Measurements from ENCODE around the gene TIPIN.
"Not testable (repeated sequence)": the region's sequence is repeated elsewhere in the genome, so short reads cannot be mapped to it uniquely, and the experiment has no call there.

The TIPIN gene

GRCh38 chr15:66393037-66393436 is 36.6 kb upstream of the TIPIN start:
- H3K27ac ChIP-seq (ENCODE audit: insufficient read depth in 1 of 2, low read depth in 1 of 2, low read length in 2 of 2, poor library complexity in 1 of 2, severe bottlenecking in 2 of 2); H3K36me3 ChIP-seq (ENCODE audit: control insufficient read depth in 4 of 4, insufficient read depth in 4 of 4, low read length in 3 of 4); H3K4me3 ChIP-seq (ENCODE audit: control insufficient read depth in 1 of 7, extremely low read depth in 1 of 7, insufficient read depth in 4 of 7, low read depth in 2 of 7, low read length in 6 of 7); H3K27me3 ChIP-seq (replicated peaks in 2 of 5; ENCODE audit: control insufficient read depth in 4 of 5, insufficient read depth in 5 of 5, low read length in 4 of 5); DNase-seq; H3K9me3 ChIP-seq (ENCODE audit: control extremely low read depth in 1 of 5, control insufficient read depth in 4 of 5, insufficient read depth in 2 of 5, low read depth in 1 of 5, low read length in 4 of 5); POLR2A ChIA-PET: not testable (repeated sequence)
- H3K4me1 ChIP-seq (ENCODE audit: control extremely low read depth in 1 of 4, control insufficient read depth in 4 of 4, insufficient read depth in 4 of 4, low read length in 3 of 4), result peaks cover 13 to 43% (median 20%) of the 10 kb centered on the region in 4 experiments
- CTCF ChIA-PET, result interaction anchor here (1.0 kb wide), 2 partner anchors 105 to 106 kb away, joined by 3 read pairs; partner anchors contain the start of gene SNAPC5
- no CpG with 5 or more reads among the region's 1 CpG for WGBS (ENCODE audit: insufficient coverage)

DNA sequence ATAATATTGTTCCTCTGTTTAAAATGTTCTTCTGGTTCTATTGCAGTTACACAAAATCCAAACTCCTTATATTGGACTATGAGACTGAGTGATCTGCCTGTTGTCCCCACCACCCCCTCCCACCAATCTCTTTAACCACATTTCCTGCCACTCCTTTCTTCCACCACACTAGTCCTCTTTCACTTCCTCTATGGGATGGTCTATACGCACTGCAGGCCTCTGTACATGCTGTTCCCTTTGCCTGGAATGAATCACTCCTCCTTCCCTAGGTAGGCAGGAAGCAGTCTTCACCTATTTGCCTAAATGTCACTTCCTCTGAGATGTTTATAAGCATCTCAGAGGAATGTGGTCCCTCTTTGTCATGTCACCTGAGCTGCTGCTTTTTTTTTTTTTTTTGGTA is 34.2 kb upstream of the TIPIN start:
- ChIA-PET CTCF (interaction anchor here (1.3 to 2.6 kb wide), 2 partner anchors 13 to 108 kb away, joined by 5 to 9 read pairs; no protein-coding TSS in a partner anchor), POLR2A (interaction anchor here (0.6 kb wide), 1 partner anchor 1206 kb away, joined by 4 read pairs; the partner anchor contains the start of gene CLPX)
- no peaks in the 10 kb centered on the region for H3K9me3 ChIP-seq (ENCODE audit: control extremely low read depth in 1 of 5, control insufficient read depth in 4 of 5, insufficient read depth in 2 of 5, low read depth in 1 of 5, low read length in 4 of 5)
- H3K27me3 ChIP-seq (replicated peaks in 2 of 5; ENCODE audit: control insufficient read depth in 4 of 5, insufficient read depth in 5 of 5, low read length in 4 of 5), result no peaks in the 10 kb centered on the region
- no peak overlapping the region for H3K27ac ChIP-seq (ENCODE audit: insufficient read depth in 1 of 2, low read depth in 1 of 2, low read length in 2 of 2, poor library complexity in 1 of 2, severe bottlenecking in 2 of 2)
- peak overlapping the region in 2 of 7 experiments; percentile 10 to 26 for H3K4me3 ChIP-seq (ENCODE audit: control insufficient read depth in 1 of 7, extremely low read depth in 1 of 7, insufficient read depth in 4 of 7, low read depth in 2 of 7, low read length in 6 of 7)
- peaks cover 19 to 55% (median 31%) of the 10 kb centered on the region in 4 experiments for H3K4me1 ChIP-seq (ENCODE audit: control extremely low read depth in 1 of 4, control insufficient read depth in 4 of 4, insufficient read depth in 4 of 4, low read length in 3 of 4)
- peak; percentile 68 to 78 (median 70) for DNase-seq
- peaks cover 0 to 2% (median 0%) of the 10 kb centered on the region in 4 experiments for H3K36me3 ChIP-seq (ENCODE audit: control insufficient read depth in 4 of 4, insufficient read depth in 4 of 4, low read length in 3 of 4)
- WGBS (ENCODE audit: insufficient coverage), result 0% methylated on average over 1 of the region's 1 CpG

DNA sequence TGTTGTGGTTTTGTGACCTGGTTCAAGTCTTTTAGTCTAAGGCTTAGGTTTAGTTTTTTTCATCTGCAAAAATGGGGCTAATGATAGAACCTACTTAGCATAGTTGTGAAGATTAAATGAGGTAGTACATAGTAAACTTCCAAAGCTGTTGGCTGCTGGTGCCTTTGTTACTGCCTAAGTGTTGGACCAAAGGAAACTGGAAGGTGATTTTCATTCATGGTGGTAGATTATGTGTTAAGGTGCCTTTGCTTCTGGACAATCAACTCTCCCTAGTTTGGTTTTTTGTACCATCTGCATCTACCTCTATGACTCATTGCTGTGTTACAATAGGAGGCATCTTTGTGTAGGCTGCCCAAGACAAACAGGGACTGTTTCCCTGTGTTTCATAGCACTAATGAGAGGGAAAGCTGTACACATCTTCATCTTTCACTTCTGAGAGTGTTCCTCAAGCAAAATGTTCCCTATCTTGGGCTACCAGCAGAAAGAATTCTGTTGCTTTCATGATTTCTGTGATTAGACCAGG is 33.4 kb upstream of the TIPIN start:
- CTCF ChIA-PET, result interaction anchor here (1.3 to 2.6 kb wide), 2 partner anchors 14 to 108 kb away, joined by 5 to 9 read pairs; no protein-coding TSS in a partner anchor
- H3K27me3 ChIP-seq (replicated peaks in 2 of 5; ENCODE audit: control insufficient read depth in 4 of 5, insufficient read depth in 5 of 5, low read length in 4 of 5), result no peaks in the 10 kb centered on the region
- H3K36me3 ChIP-seq (ENCODE audit: control insufficient read depth in 4 of 4, insufficient read depth in 4 of 4, low read length in 3 of 4), result peaks cover 0 to 2% (median 0%) of the 10 kb centered on the region in 4 experiments
- no peaks in the 10 kb centered on the region for H3K9me3 ChIP-seq (ENCODE audit: control extremely low read depth in 1 of 5, control insufficient read depth in 4 of 5, insufficient read depth in 2 of 5, low read depth in 1 of 5, low read length in 4 of 5)
- POLR2A ChIA-PET, result interaction anchor here (0.6 kb wide), 1 partner anchor 1205 kb away, joined by 4 read pairs; the partner anchor contains the start of gene CLPX
- peaks cover 19 to 52% (median 31%) of the 10 kb centered on the region in 4 experiments for H3K4me1 ChIP-seq (ENCODE audit: control extremely low read depth in 1 of 4, control insufficient read depth in 4 of 4, insufficient read depth in 4 of 4, low read length in 3 of 4)
- DNase-seq, result no peak
- H3K4me3 ChIP-seq (ENCODE audit: control insufficient read depth in 1 of 7, extremely low read depth in 1 of 7, insufficient read depth in 4 of 7, low read depth in 2 of 7, low read length in 6 of 7), result peak overlapping the region in 1 of 7 experiments; percentile 10
- H3K27ac ChIP-seq (ENCODE audit: insufficient read depth in 1 of 2, low read depth in 1 of 2, low read length in 2 of 2, poor library complexity in 1 of 2, severe bottlenecking in 2 of 2), result no peak overlapping the region

- 86% methylated on average over 7 of the region's 14 CpGs for WGBS (ENCODE audit: insufficient coverage)
- Histone ChIP-seq H3K27me3 (replicated peaks in 2 of 5; ENCODE audit: control insufficient read depth in 4 of 5, insufficient read depth in 5 of 5, low read length in 4 of 5) (no peaks in the 10 kb centered on the region), H3K36me3 (ENCODE audit: control insufficient read depth in 4 of 4, insufficient read depth in 4 of 4, low read length in 3 of 4) (peaks cover 0 to 2% (median 0%) of the 10 kb centered on the region in 4 experiments), H3K4me1 (ENCODE audit: control extremely low read depth in 1 of 4, control insufficient read depth in 4 of 4, insufficient read depth in 4 of 4, low read length in 3 of 4) (peaks cover 19 to 52% (median 31%) of the 10 kb centered on the region in 4 experiments), H3K9me3 (ENCODE audit: control extremely low read depth in 1 of 5, control insufficient read depth in 4 of 5, insufficient read depth in 2 of 5, low read depth in 1 of 5, low read length in 4 of 5) (no peaks in the 10 kb centered on the region), H3K4me3 (ENCODE audit: control insufficient read depth in 1 of 7, extremely low read depth in 1 of 7, insufficient read depth in 4 of 7, low read depth in 2 of 7, low read length in 6 of 7) (no peak overlapping the region), H3K27ac (ENCODE audit: insufficient read depth in 1 of 2, low read depth in 1 of 2, low read length in 2 of 2, poor library complexity in 1 of 2, severe bottlenecking in 2 of 2) (no peak overlapping the region)
- POLR2A ChIA-PET, result no interaction called here
- CTCF ChIA-PET, result interaction anchor here (4.7 kb wide), 1 partner anchor 108 kb away, joined by 42 read pairs; the partner anchor contains the start of gene SNAPC5
- no peak for DNase-seq
Observed at GRCh38 chr15:66389098-66389858, 32.8 kb upstream of the TIPIN start.

GRCh38 chr15:66388576-66388975 is 32.1 kb upstream of the TIPIN start:
- ChIA-PET POLR2A (no interaction called here), CTCF (interaction anchor here (1.1 to 4.7 kb wide), 3 partner anchors 14 to 109 kb away, joined by 3 to 42 read pairs (median 27); partner anchors contain the start of gene SNAPC5)
- Histone ChIP-seq H3K9me3 (ENCODE audit: control extremely low read depth in 1 of 5, control insufficient read depth in 4 of 5, insufficient read depth in 2 of 5, low read depth in 1 of 5, low read length in 4 of 5) (no peaks in the 10 kb centered on the region), H3K4me3 (ENCODE audit: control insufficient read depth in 1 of 7, extremely low read depth in 1 of 7, insufficient read depth in 4 of 7, low read depth in 2 of 7, low read length in 6 of 7) (peak overlapping the region in 1 of 7 experiments; percentile 89), H3K4me1 (ENCODE audit: control extremely low read depth in 1 of 4, control insufficient read depth in 4 of 4, insufficient read depth in 4 of 4, low read length in 3 of 4) (peaks cover 19 to 48% (median 31%) of the 10 kb centered on the region in 4 experiments), H3K27me3 (replicated peaks in 2 of 5; ENCODE audit: control insufficient read depth in 4 of 5, insufficient read depth in 5 of 5, low read length in 4 of 5) (no peaks in the 10 kb centered on the region), H3K27ac (ENCODE audit: insufficient read depth in 1 of 2, low read depth in 1 of 2, low read length in 2 of 2, poor library complexity in 1 of 2, severe bottlenecking in 2 of 2) (no peak overlapping the region), H3K36me3 (ENCODE audit: control insufficient read depth in 4 of 4, insufficient read depth in 4 of 4, low read length in 3 of 4) (no peaks in the 10 kb centered on the region)
- WGBS (ENCODE audit: insufficient coverage), result 100% methylated on average over 2 of the region's 5 CpGs
- no peak for DNase-seq

DNA sequence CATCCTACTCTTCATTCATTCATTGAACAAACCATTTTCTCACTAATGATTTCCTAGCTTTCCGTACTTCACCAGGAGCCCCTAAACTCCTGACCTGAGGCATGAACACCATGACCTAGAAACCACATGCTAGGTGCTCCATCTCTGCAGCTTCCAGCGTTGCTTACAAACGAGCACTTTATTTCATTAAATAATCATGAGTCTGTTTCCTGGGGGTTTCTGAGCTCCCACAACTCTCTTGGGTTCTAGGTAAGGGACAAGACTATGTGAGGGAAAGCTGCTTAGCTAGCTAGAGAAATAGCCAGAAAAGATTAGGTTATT is 31.5 kb upstream of the TIPIN start:
- H3K4me1 ChIP-seq (ENCODE audit: control extremely low read depth in 1 of 4, control insufficient read depth in 4 of 4, insufficient read depth in 4 of 4, low read length in 3 of 4), result peaks cover 19 to 47% (median 31%) of the 10 kb centered on the region in 4 experiments
- peak overlapping the region in 1 of 2 experiments; percentile 84 for H3K27ac ChIP-seq (ENCODE audit: insufficient read depth in 1 of 2, low read depth in 1 of 2, low read length in 2 of 2, poor library complexity in 1 of 2, severe bottlenecking in 2 of 2)
- H3K9me3 ChIP-seq (ENCODE audit: control extremely low read depth in 1 of 5, control insufficient read depth in 4 of 5, insufficient read depth in 2 of 5, low read depth in 1 of 5, low read length in 4 of 5), result no peaks in the 10 kb centered on the region
- DNase-seq, result no peak
- POLR2A ChIA-PET, result no interaction called here
- CTCF ChIA-PET, result interaction anchor here (1.1 to 4.7 kb wide), 3 partner anchors 13 to 110 kb away, joined by 3 to 42 read pairs (median 27); partner anchors contain the start of gene SNAPC5
- H3K36me3 ChIP-seq (ENCODE audit: control insufficient read depth in 4 of 4, insufficient read depth in 4 of 4, low read length in 3 of 4), result no peaks in the 10 kb centered on the region
- 71% methylated on average over 1 of the region's 3 CpGs for WGBS (ENCODE audit: insufficient coverage)
- H3K4me3 ChIP-seq (ENCODE audit: control insufficient read depth in 1 of 7, extremely low read depth in 1 of 7, insufficient read depth in 4 of 7, low read depth in 2 of 7, low read length in 6 of 7), result peak overlapping the region in 6 of 7 experiments; percentile 69 to 90 (median 88)
- no peaks in the 10 kb centered on the region for H3K27me3 ChIP-seq (replicated peaks in 2 of 5; ENCODE audit: control insufficient read depth in 4 of 5, insufficient read depth in 5 of 5, low read length in 4 of 5)
